ENCODE results near the gene UTP18.

GRCh38 chr17:51261024-51261963 is 948 bp downstream of the UTP18 start:
- TF ChIP-seq CTCF (conservative IDR thresholded peaks at IDR 0.05 in 1 of 2, IDR thresholded peaks at IDR 0.05 in 1 of 2; ENCODE audit: low read depth in 1 of 2, low read length in 2 of 2): no peak
- TF ChIP-seq EZH2 (IDR thresholded peaks at IDR 0.05; ENCODE audit: low read length, missing control alignments): no peak
